ENCODE measurements around the gene TTC32. TPM values are rescaled to one million over a fixed set of nuclear protein-coding genes. Genes with fewer than 3 reads are reported as not detected.

Gene TTC32
- total RNA-seq, 1 experiment from 2014 or later: 9.9 TPM

GRCh38 chr2:19848029-19848750 is 53.6 kb downstream of the TTC32 start:
- ATAC-seq (no peak), DNase-seq (ENCODE audit: low spot score) (no peak)
- H3K4me1 Mint-ChIP-seq: no peaks in the 10 kb centered on the region; the same call in 1 of the 2 replicates
- H3K27ac Mint-ChIP-seq: no peak overlapping the region
- H3K9me3 Mint-ChIP-seq: peaks cover 11% of the 10 kb centered on the region
- no peaks in the 10 kb centered on the region for H3K36me3 Mint-ChIP-seq
- H3K27me3 Mint-ChIP-seq (ENCODE audit: low read depth): peaks cover 3% of the 10 kb centered on the region; the same call in 1 of the 2 replicates
- CTCF ChIA-PET: no interaction called here
- H3K4me3 Mint-ChIP-seq: no peak overlapping the region
- TF ChIP-seq NR1H2 (CRISPR knock-in tag; IDR thresholded peaks at IDR 0.05) (no peak), JAZF1 (CRISPR knock-in tag; IDR thresholded peaks at IDR 0.05) (no peak)
- POLR2A ChIA-PET: no interaction called here

- POLR2A ChIA-PET: no interaction called here
- ATAC-seq (no peak), DNase-seq (ENCODE audit: low spot score) (no peak)
- H3K27ac Mint-ChIP-seq: no peak overlapping the region
- H3K4me1 Mint-ChIP-seq: no peaks in the 10 kb centered on the region; the same call in 1 of the 2 replicates
- TF ChIP-seq CREB1 (CRISPR knock-in tag; IDR thresholded peaks at IDR 0.05): no peak
- TF ChIP-seq ATF2 (CRISPR knock-in tag; IDR thresholded peaks at IDR 0.05; ENCODE audit: borderline replicate concordance, low read depth): no peak
- TF ChIP-seq SP1 (CRISPR knock-in tag; conservative IDR thresholded peaks at IDR 0.05): no peak
- TF ChIP-seq GTF2I (CRISPR knock-in tag; conservative IDR thresholded peaks at IDR 0.05): no peak
- no peak for TF ChIP-seq ATF3 (CRISPR knock-in tag; conservative IDR thresholded peaks at IDR 0.05)
- no peaks in the 10 kb centered on the region for H3K36me3 Mint-ChIP-seq
- peaks cover 3% of the 10 kb centered on the region; the same call in 1 of the 2 replicates for H3K27me3 Mint-ChIP-seq (ENCODE audit: low read depth)
- CTCF ChIA-PET: no interaction called here
- H3K9me3 Mint-ChIP-seq: peaks cover 11% of the 10 kb centered on the region
- H3K4me3 Mint-ChIP-seq: no peak overlapping the region
These were observed 54.3 kb downstream of the TTC32 start for GRCh38 chr2:19847486-19847885.

Other genes starting within 250 kb of the TTC32 start
- gene WDR35, start 88.1 kb upstream of the TTC32 start, total RNA-seq (2021): 15.4 to 16.5 TPM (median 15.5 TPM) in 3 replicates
- gene MATN3, start 110.7 kb upstream of the TTC32 start, total RNA-seq (2021): 6.3 to 9.1 TPM (median 8.6 TPM) in 3 replicates
- 163 to 166 TPM (median 165 TPM) in 3 replicates for gene LAPTM4A, start 149.6 kb upstream of the TTC32 start, total RNA-seq (2021)